GM21390 (cell line): Measurements from ENCODE around the gene CAMSAP1.

Source experiments
- ATAC-seq: cut with Tn5 transposase; IDR thresholded peaks from one replicate; pipeline ENCODE4 v1.9.1; 2021; ENCODE audit not compliant: unreplicated experiment

CAMSAP1 gene

GRCh38 chr9:135763716-135764446 is 143.5 kb downstream of the CAMSAP1 start:
- ATAC-seq = no peak

- no peak for ATAC-seq
Measured at GRCh38 chr9:135762921-135763320, 144.4 kb downstream of the CAMSAP1 start.

GRCh38 chr9:135761845-135762168 is 145.5 kb downstream of the CAMSAP1 start:
- no peak for ATAC-seq

DNA sequence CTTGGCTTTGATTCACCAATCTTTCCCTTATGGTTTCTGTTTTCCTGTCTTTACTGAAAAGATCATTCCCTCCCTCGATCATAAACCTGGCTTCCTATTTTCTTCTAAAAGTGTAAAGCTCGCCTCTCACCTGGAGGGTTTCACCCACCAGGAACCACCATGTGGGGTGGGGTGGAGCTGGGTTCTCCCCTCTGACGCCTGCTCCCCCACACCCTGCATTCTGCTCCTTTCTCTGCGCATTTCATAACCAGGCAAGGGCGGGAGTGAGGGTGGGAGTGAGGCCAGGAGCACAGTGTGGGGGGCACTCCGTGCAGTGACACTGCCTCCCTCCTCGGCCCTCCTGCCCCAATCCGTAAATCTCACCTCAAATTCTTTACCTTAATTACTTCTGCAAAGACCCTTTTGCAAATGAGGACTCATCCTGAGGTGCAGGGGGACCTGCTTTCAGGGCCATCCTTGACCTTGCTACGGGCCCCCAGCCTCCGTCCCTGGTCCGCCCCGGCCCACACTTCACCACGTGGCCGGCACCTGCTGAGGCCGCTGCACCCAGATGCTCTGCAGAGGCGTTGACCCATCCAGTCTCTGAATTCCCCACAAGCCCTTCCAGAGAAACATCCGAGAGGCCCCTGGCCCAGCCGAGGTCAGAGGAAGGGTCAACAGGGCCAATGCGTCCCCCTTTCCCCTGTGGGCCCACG is 146.0 kb downstream of the CAMSAP1 start:
- no peak for ATAC-seq

- no peak for ATAC-seq
Measured at GRCh38 chr9:135760465-135760864, 146.9 kb downstream of the CAMSAP1 start.

GRCh38 chr9:135759676-135760300 is 147.6 kb downstream of the CAMSAP1 start:
- no peak for ATAC-seq

- ATAC-seq = no peak
Measured at GRCh38 chr9:135758870-135759269, 148.5 kb downstream of the CAMSAP1 start.
